Colonic mucosa (tissue), 4 donors: ENCODE measurements around the gene AJAP1. TPM values are rescaled to one million over a fixed set of nuclear protein-coding genes. Genes with fewer than 3 reads are reported as not detected.

Experiments
- DNase-seq: peaks from one replicate; pipeline ENCODE4 v3.0.0-alpha.2; 2020
- H3K27ac ChIP-seq: fragments of 200-600 bp; one replicate; pipeline ENCODE4 v1.8.0; 2021
- H3K27me3 ChIP-seq: fragments of 200-600 bp; one replicate; pipeline ENCODE4 v1.8.0; 2021
- H3K36me3 ChIP-seq: fragments of 200-600 bp; one replicate; pipeline ENCODE4 v1.8.0; 2021
- H3K4me1 ChIP-seq: fragments of 200-600 bp; one replicate; pipeline ENCODE4 v1.8.0; 2021; ENCODE audit warnings: mild to moderate bottlenecking
- H3K4me3 ChIP-seq: fragments of 200-600 bp; one replicate; pipeline ENCODE4 v1.8.0; 2021
- H3K9ac ChIP-seq, 2 donors: one replicate each; pipeline ENCODE4 v1.7.0; 2013; ENCODE audit warnings: control low read depth in 2 of 2, low read depth in 2 of 2, low read length in 2 of 2
- H3K9me3 ChIP-seq: fragments of 200-600 bp; one replicate; pipeline ENCODE4 v1.8.0; 2021
- CTCF ChIP-seq: fragments of 200-600 bp; IDR thresholded peaks from one replicate; pipeline ENCODE4 v1.8.0; 2022; ENCODE audit warnings: antibody characterized with exemption, mild to moderate bottlenecking
- intact Hi-C: fragments of 100-400 bp; cut with DNase I; formaldehyde crosslinking; loops from one replicate; pipeline ENCODE4 v1.14.1; 2022
- total RNA-seq, 2 donors: library from RNA; stranded (reverse); fragmentation: NEBNext Ultra II Directional in 1 of 2; extraction: Animal tissue kit (Norgen Biotek cat#: 25700) in 1 of 2; gene quantifications; one replicate each; pipeline ENCODE4 v1.2.1, GENCODE V29; 2021
- donor health status: healthy.
- donor health status: DM: no; HTN: no; CAD: no.
- donor health status: DM: no; HTN: no; CAD: no.

The AJAP1 gene
- total RNA-seq, 2 donors from 2014 or later: 0.07 to 0.42 TPM

- DNase-seq: no peak
- no peaks in the 10 kb centered on the region for H3K9me3 ChIP-seq
- H3K27ac ChIP-seq: no peak overlapping the region
- no peak overlapping the region for H3K9ac ChIP-seq
- H3K36me3 ChIP-seq: no peaks in the 10 kb centered on the region
- H3K4me1 ChIP-seq: no peaks in the 10 kb centered on the region
- no peak overlapping the region for H3K4me3 ChIP-seq
- TF ChIP-seq CTCF: no peak
- intact Hi-C loops: no loop called here
- H3K27me3 ChIP-seq: no peaks in the 10 kb centered on the region
Observed at GRCh38 chr1:4723106-4723505, 68.7 kb downstream of the AJAP1 start.

- H3K9me3 ChIP-seq: no peaks in the 10 kb centered on the region
- no peaks in the 10 kb centered on the region for H3K4me1 ChIP-seq
- intact Hi-C loops: no loop called here
- no peak overlapping the region for H3K27ac ChIP-seq
- H3K36me3 ChIP-seq: no peaks in the 10 kb centered on the region
- TF ChIP-seq CTCF: no peak
- no peak overlapping the region for H3K9ac ChIP-seq
- no peak overlapping the region for H3K4me3 ChIP-seq
- H3K27me3 ChIP-seq: no peaks in the 10 kb centered on the region
- DNase-seq: no peak
Observed at GRCh38 chr1:4724001-4724400, 69.6 kb downstream of the AJAP1 start.

- intact Hi-C loops: no loop called here
- no peak overlapping the region for H3K4me3 ChIP-seq
- no peak for TF ChIP-seq CTCF
Observed at GRCh38 chr1:4724695-4725250, 70.4 kb downstream of the AJAP1 start.

GRCh38 chr1:4725416-4725815, 71.0 kb downstream of the AJAP1 start:
- no peaks in the 10 kb centered on the region for H3K4me1 ChIP-seq
- no peak overlapping the region for H3K27ac ChIP-seq
- H3K9me3 ChIP-seq: no peaks in the 10 kb centered on the region
- H3K27me3 ChIP-seq: no peaks in the 10 kb centered on the region
- TF ChIP-seq CTCF: no peak
- no peak overlapping the region for H3K4me3 ChIP-seq
- no peaks in the 10 kb centered on the region for H3K36me3 ChIP-seq
- intact Hi-C loops: no loop called here
- no peak for DNase-seq
- no peak overlapping the region for H3K9ac ChIP-seq

More at GRCh38 chr1:4724695-4725250, 70.4 kb downstream of the AJAP1 start:
- no peak for DNase-seq
- no peaks in the 10 kb centered on the region for H3K4me1 ChIP-seq
- H3K9me3 ChIP-seq: no peaks in the 10 kb centered on the region
- no peak overlapping the region for H3K9ac ChIP-seq
- no peak overlapping the region for H3K27ac ChIP-seq
- no peaks in the 10 kb centered on the region for H3K27me3 ChIP-seq
- H3K36me3 ChIP-seq: no peaks in the 10 kb centered on the region

GRCh38 chr1:4726620-4727341, 72.4 kb downstream of the AJAP1 start:
- Histone ChIP-seq H3K27ac (no peak overlapping the region), H3K27me3 (no peaks in the 10 kb centered on the region), H3K36me3 (no peaks in the 10 kb centered on the region), H3K4me1 (no peaks in the 10 kb centered on the region), H3K9ac (no peak overlapping the region), H3K9me3 (no peaks in the 10 kb centered on the region), H3K4me3 (no peak overlapping the region)
- TF ChIP-seq CTCF: no peak
- DNase-seq: no peak
- intact Hi-C loops: no loop called here
